GM19193 (cell line): Measurements from ENCODE around the gene OR5I1.

Source experiments
- POLR2A ChIP-seq: IDR thresholded peaks from 4 replicates; pipeline ENCODE4 v1.6.1; 2011; ENCODE audit not compliant: insufficient read depth, insufficient read length; ENCODE audit errors: extremely low read depth

OR5I1 gene

GRCh38 chr11:55936300-55936699 is at the start of gene OR5I1:
OR5I1 (minus strand) TSS chr11:55936400; CDS start chr11:55936400, 0 bp downstream.
- no peak for TF ChIP-seq POLR2A

- no peak for TF ChIP-seq POLR2A
These were observed 34.7 kb upstream of the OR5I1 start for GRCh38 chr11:55970935-55971334.

GRCh38 chr11:55969845-55970244 is 33.6 kb upstream of the OR5I1 start, which contains the start of gene OR10AG1:
OR10AG1 (minus strand) TSS chr11:55969945; CDS start chr11:55969907, 38 bp downstream.
- TF ChIP-seq POLR2A: no peak

GRCh38 chr11:55967914-55968313 is 31.7 kb upstream of the OR5I1 start:
- no peak for TF ChIP-seq POLR2A

GRCh38 chr11:55966391-55966790 is 30.2 kb upstream of the OR5I1 start:
- no peak for TF ChIP-seq POLR2A

- no peak for TF ChIP-seq POLR2A
These were observed 20.3 kb upstream of the OR5I1 start for GRCh38 chr11:55956521-55956920.

GRCh38 chr11:55949330-55949729 is 13.1 kb upstream of the OR5I1 start:
- no peak for TF ChIP-seq POLR2A

GRCh38 chr11:55942785-55943392 is 6.7 kb upstream of the OR5I1 start:
- no peak for TF ChIP-seq POLR2A

- TF ChIP-seq POLR2A: no peak
These were observed 15.7 kb downstream of the OR5I1 start for GRCh38 chr11:55920537-55920936.

- no peak for TF ChIP-seq POLR2A
These were observed 21.7 kb downstream of the OR5I1 start, which contains the start of gene OR5W2 for GRCh38 chr11:55914482-55914881. OR5W2 (minus strand) TSS chr11:55914582; CDS start chr11:55914582, 0 bp downstream.

GRCh38 chr11:55902308-55902707 is 33.9 kb downstream of the OR5I1 start:
- TF ChIP-seq POLR2A: no peak

- TF ChIP-seq POLR2A: no peak
These were observed 41.0 kb downstream of the OR5I1 start for GRCh38 chr11:55895216-55895615.
